CD14-positive monocyte (primary cell): ENCODE measurements around the gene MPRIP. TPM values are rescaled to one million over a fixed set of nuclear protein-coding genes. Genes with fewer than 3 reads are reported as not detected.

Experiments used
- DNase-seq, 3 donors: peaks; one replicate each; pipeline ENCODE4 v3.0.0-alpha.2; 2011 to 2022
- H2AFZ ChIP-seq: 2 replicates; pipeline ENCODE4 v1.6.0; 2012; ENCODE audit warnings: mild to moderate bottlenecking, low read depth, low read length, inconsistent platforms; ENCODE audit not compliant: insufficient read depth, poor library complexity, severe bottlenecking
- H3K27ac ChIP-seq, 2 donors: 1 replicate in 1 of 2; 2 replicates in 1 of 2; pipeline ENCODE4 v1.5.1; 2012 to 2013; ENCODE audit warnings: low read length in 2 of 2, control low read depth in 1 of 2, inconsistent platforms in 1 of 2, low read depth in 1 of 2, mild to moderate bottlenecking in 1 of 2
- H3K27me3 ChIP-seq, 2 donors: one replicate each; pipeline versions ENCODE4 v1.6.0 to v1.6.1; 2011 to 2013; ENCODE audit warnings: low read length in 2 of 2; ENCODE audit not compliant: control insufficient read depth in 2 of 2, insufficient read depth in 2 of 2
- H3K36me3 ChIP-seq, 2 donors: replicated peaks in 1 of 2; 1 replicate in 1 of 2; 2 replicates in 1 of 2; pipeline versions ENCODE4 v1.5.1 to v1.6.1; 2012 to 2013; ENCODE audit warnings: low read length in 2 of 2, control low read depth in 1 of 2, inconsistent platforms in 1 of 2, mild to moderate bottlenecking in 1 of 2; ENCODE audit not compliant: insufficient read depth in 2 of 2, control insufficient read depth in 1 of 2
- H3K4me1 ChIP-seq, 2 donors: 1 replicate in 1 of 2; 2 replicates in 1 of 2; pipeline versions ENCODE4 v1.5.1 to v1.6.1; 2012 to 2013; ENCODE audit warnings: low read length in 2 of 2, control low read depth in 1 of 2, inconsistent platforms in 1 of 2, mild to moderate bottlenecking in 1 of 2, moderate library complexity in 1 of 2; ENCODE audit not compliant: insufficient read depth in 2 of 2, control insufficient read depth in 1 of 2
- H3K4me2 ChIP-seq: replicated peaks from 2 replicates; pipeline ENCODE3; 2012; ENCODE audit warnings: low read length, moderate library complexity, mild to moderate bottlenecking; ENCODE audit not compliant: poor library complexity, severe bottlenecking; ENCODE audit errors: extremely low read depth
- H3K4me3 ChIP-seq, 3 experiments: fragments of 200-600 bp in 1 of 3; sonication (generic) in 1 of 3; replicated peaks in 1 of 3; 1 replicate in 2 of 3; 2 replicates in 1 of 3; pipeline ENCODE4 v1.5.1; 2011 to 2013; ENCODE audit warnings: low read length in 3 of 3, mild to moderate bottlenecking in 3 of 3, control low read depth in 2 of 3, low read depth in 2 of 3, inconsistent platforms in 1 of 3, moderate library complexity in 1 of 3
- H3K79me2 ChIP-seq: 2 replicates; pipeline ENCODE4 v1.6.0; 2012; ENCODE audit warnings: mild to moderate bottlenecking, control low read depth, inconsistent platforms, low read length, moderate library complexity; ENCODE audit not compliant: insufficient read depth
- H3K9ac ChIP-seq: 2 replicates; pipeline ENCODE4 v1.6.0; 2017; ENCODE audit warnings: low read length, mild to moderate bottlenecking; ENCODE audit not compliant: insufficient read depth, poor library complexity, severe bottlenecking
- H3K9me3 ChIP-seq, 2 donors: replicated peaks in 1 of 2; 1 replicate in 1 of 2; 2 replicates in 1 of 2; pipeline versions ENCODE4 v1.5.1 to v1.6.1; 2012 to 2013; ENCODE audit warnings: low read length in 2 of 2, control low read depth in 1 of 2; ENCODE audit not compliant: control insufficient read depth in 1 of 2, insufficient read depth in 1 of 2
- H4K20me1 ChIP-seq: 2 replicates; pipeline ENCODE4 v1.6.0; 2012; ENCODE audit warnings: mild to moderate bottlenecking, low read length, control low read depth, moderate library complexity; ENCODE audit not compliant: insufficient read depth
- H3K27ac Mint-ChIP-seq, 7 donors: one replicate each; pipeline ENCODE4 v1.8.0; 2020; ENCODE audit warnings: mild to moderate bottlenecking in 7 of 7, mixed read lengths in 7 of 7, moderate library complexity in 6 of 7, inconsistent platforms in 2 of 7
- H3K27me3 Mint-ChIP-seq, 3 donors: one replicate each; pipeline ENCODE4 v1.8.0; 2021 to 2022; ENCODE audit warnings: low read depth in 3 of 3, mild to moderate bottlenecking in 3 of 3, mixed read lengths in 3 of 3, moderate library complexity in 3 of 3, inconsistent platforms in 1 of 3
- H3K36me3 Mint-ChIP-seq, 2 donors: one replicate each; pipeline ENCODE4 v1.8.0; 2020; ENCODE audit warnings: mixed read lengths in 2 of 2, inconsistent platforms in 1 of 2, mild to moderate bottlenecking in 1 of 2
- H3K4me1 Mint-ChIP-seq: one replicate; pipeline ENCODE4 v1.8.0; 2020; ENCODE audit warnings: mild to moderate bottlenecking, mixed read lengths
- H3K4me3 Mint-ChIP-seq, 2 donors: one replicate each; pipeline ENCODE4 v1.8.0; 2020; ENCODE audit warnings: mild to moderate bottlenecking in 2 of 2, mixed read lengths in 2 of 2, moderate library complexity in 1 of 2
- H3K9me3 Mint-ChIP-seq, 7 donors: one replicate each; pipeline ENCODE4 v1.8.0; 2020 to 2022; ENCODE audit warnings: mixed read lengths in 7 of 7, mild to moderate bottlenecking in 6 of 7, moderate library complexity in 6 of 7, inconsistent platforms in 2 of 7
- WGBS: methylation state at CpG from one replicate; pipeline ENCODE4 v1.1.5; 2013; ENCODE audit warnings: missing lambda C conversion rate; ENCODE audit not compliant: insufficient coverage; 5-methylcytosine and 5-hydroxymethylcytosine counted together
- intact Hi-C, 2 donors: fragments of 100-400 bp; cut with micrococcal nuclease; formaldehyde crosslinking; loops; one replicate each; pipeline versions ENCODE4 v1.15.0 to v1.15.1; 2023
- polyA plus RNA-seq, 3 donors: library from polyadenylated mRNA; depleted of rRNA in 1 of 3; unstranded in 2 of 3; stranded (reverse) in 1 of 3; fragments of 300-500 nt in 2 of 3; fragments of >200 nt in 1 of 3; fragmentation: Illumina TruSeq in 2 of 3; gene quantifications; 1 replicate in 2 of 3; 2 replicates in 1 of 3; pipeline ENCODE4 v1.2.3, GENCODE V29; 2012 to 2021
- TF ChIP-seq, protein P1 (sequence below): fragments of 200-600 bp; IDR thresholded peaks from one replicate; pipeline ENCODE4 v1.8.0; 2022; ENCODE audit warnings: antibody characterized with exemption, mild to moderate bottlenecking

The MPRIP gene
- polyA plus RNA-seq, 3 donors = 2.0 to 48.7 (median 2.5) TPM

DNA sequence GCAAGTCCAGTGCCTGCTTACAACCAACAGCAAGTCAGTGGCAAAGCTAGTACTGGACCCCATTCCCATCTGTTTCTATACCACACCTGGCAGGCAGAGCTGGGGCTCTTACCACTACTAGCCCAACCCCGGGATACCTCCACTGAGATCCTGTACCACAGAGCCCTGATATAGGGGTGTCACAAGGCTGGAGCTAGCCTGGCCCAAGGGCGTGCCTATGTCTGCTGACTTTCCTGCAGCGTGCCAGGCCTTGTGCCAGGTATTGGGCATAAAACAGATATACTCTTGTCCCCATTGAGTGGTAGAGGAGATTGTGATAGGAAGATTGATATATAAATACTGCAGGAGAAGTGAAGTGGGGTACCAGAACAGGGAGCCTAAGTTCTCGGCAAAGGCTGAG, 119.5 kb downstream of the MPRIP start:
- Mint-ChIP-seq H3K27me3 (peaks cover 0 to 3% (median 2%) of the 10 kb centered on the region in 3 donors), H3K9me3 (no peaks in the 10 kb centered on the region), H3K27ac (no peak overlapping the region), H3K36me3 (peaks cover 86 to 94% of the 10 kb centered on the region in 2 donors), H3K4me1 (no peaks in the 10 kb centered on the region), H3K4me3 (no peak overlapping the region)
- no peak for DNase-seq
- TF ChIP-seq, protein P1, sequence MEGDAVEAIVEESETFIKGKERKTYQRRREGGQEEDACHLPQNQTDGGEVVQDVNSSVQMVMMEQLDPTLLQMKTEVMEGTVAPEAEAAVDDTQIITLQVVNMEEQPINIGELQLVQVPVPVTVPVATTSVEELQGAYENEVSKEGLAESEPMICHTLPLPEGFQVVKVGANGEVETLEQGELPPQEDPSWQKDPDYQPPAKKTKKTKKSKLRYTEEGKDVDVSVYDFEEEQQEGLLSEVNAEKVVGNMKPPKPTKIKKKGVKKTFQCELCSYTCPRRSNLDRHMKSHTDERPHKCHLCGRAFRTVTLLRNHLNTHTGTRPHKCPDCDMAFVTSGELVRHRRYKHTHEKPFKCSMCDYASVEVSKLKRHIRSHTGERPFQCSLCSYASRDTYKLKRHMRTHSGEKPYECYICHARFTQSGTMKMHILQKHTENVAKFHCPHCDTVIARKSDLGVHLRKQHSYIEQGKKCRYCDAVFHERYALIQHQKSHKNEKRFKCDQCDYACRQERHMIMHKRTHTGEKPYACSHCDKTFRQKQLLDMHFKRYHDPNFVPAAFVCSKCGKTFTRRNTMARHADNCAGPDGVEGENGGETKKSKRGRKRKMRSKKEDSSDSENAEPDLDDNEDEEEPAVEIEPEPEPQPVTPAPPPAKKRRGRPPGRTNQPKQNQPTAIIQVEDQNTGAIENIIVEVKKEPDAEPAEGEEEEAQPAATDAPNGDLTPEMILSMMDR = no peak
- no peak overlapping the region for H3K9ac ChIP-seq
- WGBS = 83% methylated on average over 1 of the region's 4 CpGs
- H3K9me3 ChIP-seq = no peaks in the 10 kb centered on the region
- no peaks in the 10 kb centered on the region for H4K20me1 ChIP-seq
- no peak overlapping the region for H3K4me2 ChIP-seq
- H3K27ac ChIP-seq = no peak overlapping the region
- no peak overlapping the region for H3K4me3 ChIP-seq
- no peaks in the 10 kb centered on the region for H3K27me3 ChIP-seq
- no peaks in the 10 kb centered on the region for H3K79me2 ChIP-seq
- peaks cover 79 to 100% of the 10 kb centered on the region in 2 donors for H3K36me3 ChIP-seq
- intact Hi-C loops = no loop called here
- H3K4me1 ChIP-seq = no peaks in the 10 kb centered on the region
- no peak overlapping the region for H2AFZ ChIP-seq

DNA sequence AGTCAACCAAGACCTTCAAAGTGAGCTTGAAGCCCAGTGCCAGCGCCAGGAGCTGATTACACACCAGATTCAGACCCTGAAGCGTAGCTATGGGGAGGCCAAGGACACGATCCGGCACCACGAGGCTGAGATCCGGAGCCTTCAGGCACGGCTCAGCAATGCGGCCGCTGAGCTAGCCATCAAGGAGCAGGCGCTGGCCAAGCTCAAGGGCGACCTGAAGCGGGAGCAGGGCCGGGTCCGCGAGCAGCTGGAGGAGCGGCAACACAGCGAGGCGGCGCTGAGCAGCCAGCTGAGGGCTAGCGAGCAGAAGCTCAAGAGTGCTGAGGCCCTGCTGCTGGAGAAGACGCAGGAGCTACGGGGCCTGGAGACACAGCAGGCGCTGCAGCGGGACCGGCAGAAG, 121.9 kb downstream of the MPRIP start:
- peaks cover 0 to 4% (median 3%) of the 10 kb centered on the region in 3 donors for H3K27me3 Mint-ChIP-seq
- no peak overlapping the region for H3K4me3 Mint-ChIP-seq
- Histone ChIP-seq H3K27ac (no peak overlapping the region), H3K4me3 (no peak overlapping the region), H3K4me1 (no peaks in the 10 kb centered on the region), H3K9ac (no peak overlapping the region), H2AFZ (no peak overlapping the region), H3K27me3 (no peaks in the 10 kb centered on the region), H3K4me2 (no peak overlapping the region), H4K20me1 (no peaks in the 10 kb centered on the region), H3K79me2 (no peaks in the 10 kb centered on the region), H3K9me3 (no peaks in the 10 kb centered on the region), H3K36me3 (peaks cover 75 to 100% of the 10 kb centered on the region in 2 donors)
- TF ChIP-seq, protein P1 = no peak
- no peaks in the 10 kb centered on the region for H3K9me3 Mint-ChIP-seq
- 97% methylated on average over 25 of the region's 25 CpGs for WGBS
- no peaks in the 10 kb centered on the region for H3K4me1 Mint-ChIP-seq
- intact Hi-C loops = no loop called here
- H3K27ac Mint-ChIP-seq = no peak overlapping the region
- peaks cover 82 to 92% of the 10 kb centered on the region in 2 donors for H3K36me3 Mint-ChIP-seq
- DNase-seq = no peak
